ENCODE results near the gene MFSD6.

Gene MFSD6

DNA sequence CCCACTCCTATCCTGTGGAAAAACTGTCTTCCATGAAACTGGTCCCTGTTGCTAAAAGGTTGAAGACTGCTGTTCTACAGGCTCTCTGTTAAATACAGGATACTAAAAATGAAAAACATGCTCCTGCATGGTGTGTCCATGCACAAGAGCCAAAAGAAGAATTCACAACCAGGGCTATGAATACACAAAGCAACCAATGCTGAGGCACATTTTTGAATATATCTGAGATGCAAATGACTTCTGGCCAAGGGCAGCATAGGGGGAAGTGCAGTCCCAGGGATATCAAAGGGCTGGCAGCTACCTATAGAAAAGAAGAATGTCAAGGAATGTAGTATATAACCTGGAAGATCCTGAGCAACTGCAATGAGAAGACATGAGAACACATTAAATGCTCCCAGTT, 119.8 kb downstream of the MFSD6 start:
- TF ChIP-seq, protein P1, sequence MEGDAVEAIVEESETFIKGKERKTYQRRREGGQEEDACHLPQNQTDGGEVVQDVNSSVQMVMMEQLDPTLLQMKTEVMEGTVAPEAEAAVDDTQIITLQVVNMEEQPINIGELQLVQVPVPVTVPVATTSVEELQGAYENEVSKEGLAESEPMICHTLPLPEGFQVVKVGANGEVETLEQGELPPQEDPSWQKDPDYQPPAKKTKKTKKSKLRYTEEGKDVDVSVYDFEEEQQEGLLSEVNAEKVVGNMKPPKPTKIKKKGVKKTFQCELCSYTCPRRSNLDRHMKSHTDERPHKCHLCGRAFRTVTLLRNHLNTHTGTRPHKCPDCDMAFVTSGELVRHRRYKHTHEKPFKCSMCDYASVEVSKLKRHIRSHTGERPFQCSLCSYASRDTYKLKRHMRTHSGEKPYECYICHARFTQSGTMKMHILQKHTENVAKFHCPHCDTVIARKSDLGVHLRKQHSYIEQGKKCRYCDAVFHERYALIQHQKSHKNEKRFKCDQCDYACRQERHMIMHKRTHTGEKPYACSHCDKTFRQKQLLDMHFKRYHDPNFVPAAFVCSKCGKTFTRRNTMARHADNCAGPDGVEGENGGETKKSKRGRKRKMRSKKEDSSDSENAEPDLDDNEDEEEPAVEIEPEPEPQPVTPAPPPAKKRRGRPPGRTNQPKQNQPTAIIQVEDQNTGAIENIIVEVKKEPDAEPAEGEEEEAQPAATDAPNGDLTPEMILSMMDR (IDR thresholded peaks at IDR 0.05; ENCODE audit: low read depth, low read length): no peak
- H3K4me3 ChIP-seq (replicated peaks in 1 of 2; ENCODE audit: low read depth in 2 of 2, low read length in 2 of 2): no peak overlapping the region
- no peak for DNase-seq (ENCODE audit: low read depth in 2 of 2)

DNA sequence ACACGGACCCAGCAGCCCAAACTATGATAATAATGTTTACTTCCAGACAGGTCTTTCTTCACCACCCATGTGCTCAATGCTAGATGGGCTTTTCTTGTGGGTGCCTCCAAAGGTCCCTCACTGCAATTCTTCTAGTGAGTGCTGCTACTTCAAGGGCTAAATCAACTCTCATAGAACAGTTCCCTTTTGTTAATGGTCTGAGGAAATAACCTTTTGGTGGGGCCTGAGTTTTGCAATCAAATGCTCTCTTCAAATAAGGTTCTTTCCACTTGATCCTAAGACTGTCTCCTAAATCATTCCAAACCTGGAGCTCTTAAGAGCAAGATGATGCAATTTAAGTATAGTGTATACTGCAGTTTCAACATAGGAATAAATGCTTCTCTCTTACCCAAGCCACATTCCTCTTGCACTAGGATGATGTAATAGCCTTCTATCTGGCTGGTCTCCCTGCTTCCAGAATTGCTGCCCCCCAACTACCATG, 120.4 kb downstream of the MFSD6 start:
- TF ChIP-seq, protein P1 (IDR thresholded peaks at IDR 0.05; ENCODE audit: low read depth, low read length): no peak
- peak; percentile 78 to 79 for DNase-seq (ENCODE audit: low read depth in 2 of 2)
- no peak overlapping the region for H3K4me3 ChIP-seq (replicated peaks in 1 of 2; ENCODE audit: low read depth in 2 of 2, low read length in 2 of 2)

DNA sequence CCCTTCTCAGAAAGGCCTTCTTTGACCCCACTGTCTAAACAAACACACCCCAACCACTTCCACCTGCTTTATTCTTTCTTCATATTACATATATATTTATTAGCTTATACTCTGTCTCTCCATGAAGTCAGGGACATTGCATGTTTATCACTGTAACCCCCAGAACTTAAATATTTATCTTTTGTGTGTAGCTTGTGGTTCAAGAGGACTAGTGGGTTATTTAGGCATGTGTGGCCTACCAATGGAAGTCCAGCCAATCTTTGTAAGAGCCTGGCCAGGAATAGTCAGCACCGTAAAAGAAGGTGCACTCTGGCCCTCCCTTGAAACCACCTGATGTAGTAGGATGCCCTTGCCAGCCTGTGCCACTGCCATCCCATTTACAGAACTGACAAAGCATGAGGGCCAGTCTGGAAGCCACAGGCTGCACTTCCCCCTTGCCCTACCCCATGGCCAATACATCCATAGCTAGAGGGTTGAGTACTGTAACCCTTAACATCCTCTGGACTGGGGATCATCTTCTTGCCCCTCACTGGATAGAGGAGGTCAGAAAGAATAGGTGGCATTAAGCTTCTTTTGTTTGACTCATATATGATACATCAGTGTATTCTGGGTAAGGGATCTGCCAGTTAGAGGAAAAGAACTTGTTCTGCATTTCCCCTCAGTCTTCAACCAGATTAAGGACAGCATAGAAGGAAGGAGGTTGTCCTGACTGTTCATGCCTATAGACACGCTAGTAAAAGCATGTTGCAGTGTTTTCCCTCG, 121.5 kb downstream of the MFSD6 start:
- TF ChIP-seq, protein P1 (IDR thresholded peaks at IDR 0.05; ENCODE audit: low read depth, low read length): no peak
- DNase-seq (ENCODE audit: low read depth in 2 of 2): no peak
- H3K4me3 ChIP-seq (replicated peaks in 1 of 2; ENCODE audit: low read depth in 2 of 2, low read length in 2 of 2): no peak overlapping the region

DNA sequence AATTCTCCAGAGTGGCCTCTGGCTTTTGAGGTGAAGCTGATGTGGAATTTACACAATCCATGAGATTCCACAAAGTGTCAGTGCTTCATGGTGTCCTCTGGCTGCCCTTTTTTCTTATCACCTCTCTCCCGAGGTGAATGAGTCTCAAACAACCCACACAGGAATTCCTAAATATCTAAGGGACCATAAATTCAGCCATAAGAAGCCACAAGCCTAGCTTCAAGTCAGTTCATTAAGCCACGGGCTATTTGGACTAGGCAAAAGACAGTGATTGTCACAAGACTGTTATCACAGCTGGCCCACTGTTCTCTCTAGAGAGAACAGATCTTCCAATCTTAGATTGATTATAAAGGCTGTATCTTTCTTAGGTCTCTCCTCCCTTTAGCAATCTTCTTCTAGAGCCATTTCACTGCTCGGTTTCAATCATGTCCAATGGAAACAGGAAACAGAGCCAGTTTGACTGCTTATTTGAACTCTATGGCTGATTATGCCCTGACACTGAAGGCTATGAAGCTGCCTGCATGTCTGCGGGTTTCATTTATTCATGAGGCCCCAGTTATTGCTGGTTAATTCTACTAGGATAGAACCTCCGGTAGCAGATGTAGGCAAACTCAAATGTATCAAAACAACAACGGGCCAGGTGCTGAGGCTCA, 122.2 kb downstream of the MFSD6 start:
- peak in 1 of 2 donors; percentile 60 for DNase-seq (ENCODE audit: low read depth in 2 of 2)

DNA sequence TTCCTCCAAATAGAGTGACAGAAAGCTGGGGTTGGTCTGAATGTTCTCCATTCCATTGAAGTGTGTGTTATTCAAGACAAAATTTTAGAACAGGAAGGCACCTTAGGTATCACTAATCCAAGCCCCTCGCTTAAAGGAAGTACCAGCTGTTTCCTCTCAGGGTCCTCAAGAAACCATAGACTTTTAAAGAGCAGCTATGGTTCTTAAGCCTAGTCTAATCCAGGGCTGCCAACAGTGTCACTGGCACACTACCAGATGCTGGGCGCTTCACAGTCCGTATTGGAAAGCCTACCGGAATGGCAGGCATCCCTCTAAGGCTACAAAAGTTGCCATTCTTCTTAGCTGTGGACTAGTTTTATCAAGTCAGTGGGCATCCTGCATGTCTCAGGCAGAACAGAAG, 124.4 kb downstream of the MFSD6 start:
- no peak for DNase-seq (ENCODE audit: low read depth in 2 of 2)
- no peak overlapping the region for H3K4me3 ChIP-seq (replicated peaks in 1 of 2; ENCODE audit: low read depth in 2 of 2, low read length in 2 of 2)

More for the DNA sequence above, 122.2 kb downstream of the MFSD6 start:
- TF ChIP-seq, protein P1 (IDR thresholded peaks at IDR 0.05; ENCODE audit: low read depth, low read length): no peak
- no peak overlapping the region for H3K4me3 ChIP-seq (replicated peaks in 1 of 2; ENCODE audit: low read depth in 2 of 2, low read length in 2 of 2)

DNA sequence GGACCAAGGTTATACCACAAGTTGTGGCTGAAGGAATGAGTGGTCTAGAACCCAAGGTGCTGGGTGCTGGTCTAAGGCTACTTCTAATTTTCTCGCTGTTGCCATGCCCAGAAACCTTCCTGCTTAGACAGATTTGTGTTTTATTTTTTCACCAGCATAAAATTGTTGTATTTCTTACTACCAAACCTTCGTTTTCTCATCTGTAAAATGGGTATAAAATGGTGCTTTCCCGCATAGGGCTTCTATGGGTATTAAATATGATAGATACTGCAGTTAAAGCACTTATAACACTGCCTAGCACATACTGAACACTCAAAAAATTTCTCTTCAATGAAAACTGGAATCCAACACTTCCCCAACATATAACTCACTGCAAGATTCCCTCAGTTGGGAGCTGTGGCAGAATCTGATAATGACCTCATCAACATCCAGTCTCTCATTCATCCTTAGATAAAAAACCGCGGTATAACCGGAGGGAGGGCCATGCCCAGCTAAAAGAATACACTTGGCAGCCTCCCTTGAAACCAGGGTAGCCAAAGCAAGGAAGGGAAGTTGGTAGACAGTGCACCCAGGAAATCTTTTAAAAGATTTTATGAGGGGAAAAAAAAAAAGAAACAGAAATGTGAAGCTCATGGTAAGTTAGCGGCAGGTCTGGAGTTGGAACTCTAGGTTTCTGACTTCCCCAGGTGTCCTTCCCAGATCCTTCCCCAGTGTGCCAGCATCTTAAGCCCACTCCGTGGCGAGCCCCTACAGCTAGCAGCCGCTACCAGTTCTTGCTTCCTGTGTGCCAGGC, 125.2 kb downstream of the MFSD6 start:
- TF ChIP-seq, protein P1 (IDR thresholded peaks at IDR 0.05; ENCODE audit: low read depth, low read length): no peak
- no peak for DNase-seq (ENCODE audit: low read depth in 2 of 2)
- H3K4me3 ChIP-seq (replicated peaks in 1 of 2; ENCODE audit: low read depth in 2 of 2, low read length in 2 of 2): peak overlapping the region; percentile 52 to 65

More for the DNA sequence above, 124.4 kb downstream of the MFSD6 start:
- TF ChIP-seq, protein P1 (IDR thresholded peaks at IDR 0.05; ENCODE audit: low read depth, low read length): no peak
